Right lobe of liver (tissue), 6 donors: ENCODE data around the gene APOA1. TPM values are rescaled to one million over a fixed set of nuclear protein-coding genes. Genes with fewer than 3 reads are reported as not detected.

Source experiments
- ATAC-seq, 4 donors: fragments of 200-7000 bp; cut with Tn5 transposase; one replicate each; pipeline ENCODE4 v1.9.1; 2020; ENCODE audit warnings: mild to moderate bottlenecking in 4 of 4, moderate library complexity in 4 of 4
- DNase-seq, 3 donors: peaks; one replicate each; pipeline ENCODE4 v3.0.0-alpha.2; 2020
- H3K27ac ChIP-seq, 3 donors: fragments of 200-600 bp; one replicate each; pipeline ENCODE4 v1.8.0; 2022
- H3K27me3 ChIP-seq, 2 donors: fragments of 200-600 bp; one replicate each; pipeline ENCODE4 v1.8.0; 2022
- H3K36me3 ChIP-seq, 4 donors: fragments of 200-600 bp; sonication (generic) in 1 of 4; one replicate each; pipeline versions ENCODE4 v1.5.1 to v1.8.0; 2017 to 2022; ENCODE audit warnings: control low read depth in 1 of 4
- H3K4me1 ChIP-seq, 4 donors: fragments of 200-600 bp; sonication (generic) in 1 of 4; one replicate each; pipeline versions ENCODE4 v1.5.1 to v1.8.0; 2017 to 2022; ENCODE audit warnings: control low read depth in 1 of 4
- H3K4me3 ChIP-seq, 3 donors: fragments of 200-600 bp; one replicate each; pipeline ENCODE4 v1.8.0; 2022
- H3K9me3 ChIP-seq, 4 donors: fragments of 200-600 bp; sonication (generic) in 1 of 4; one replicate each; pipeline versions ENCODE4 v1.5.1 to v1.8.0; 2017 to 2022; ENCODE audit warnings: control low read depth in 1 of 4
- POLR2A ChIP-seq: fragments of 450-650 bp; IDR thresholded peaks from one replicate; pipeline ENCODE4 v1.6.1; 2017; ENCODE audit warnings: antibody characterized with exemption, mild to moderate bottlenecking
- WGBS: methylation state at CpG from one replicate; pipeline ENCODE4 v1.1.6; 2018; ENCODE audit warnings: low coverage, low lambda C conversion rate; ENCODE audit not compliant: insufficient coverage; ENCODE audit errors: missing lambda C conversion rate; 5-methylcytosine and 5-hydroxymethylcytosine counted together
- intact Hi-C, 2 donors: fragments of 100-400 bp; cut with DNase I; formaldehyde crosslinking; loops; one replicate each; pipeline versions ENCODE4 v1.11.2 to v1.14.1; 2022
- total RNA-seq, 6 experiments: library from RNA; depleted of rRNA in 2 of 6; stranded (reverse); fragments of >200 nt in 2 of 6; fragmentation: NEBNext Ultra II Directional in 3 of 6; extraction: Animal tissue kit (Norgen Biotek cat#: 25700) in 3 of 6; gene quantifications; one replicate each; pipeline versions ENCODE4 v1.1.0 to v1.2.4, GENCODE V29; 2016 to 2023
- TF ChIP-seq, protein P1 (sequence below), 4 donors: fragments of 200-600 bp in 3 of 4; fragments of 450-650 bp in 1 of 4; IDR thresholded peaks; one replicate each; pipeline versions ENCODE4 v1.5.1 to v1.8.0; 2016 to 2022; ENCODE audit warnings: antibody characterized with exemption in 4 of 4, mild to moderate bottlenecking in 2 of 4
- donor health status: DM: no; HTN: yes; CAD: no.
- donor health status: DM: no; HTN: no; CAD: no.
- donor health status: DM: no; HTN: no; CAD: no.
- donor health status: DM: no; HTN: yes; CAD: no.
- donor health status: DM: no; HTN: yes; CAD: no.

APOA1 gene
- total RNA-seq, 6 experiments from 2014 or later: 5,429 to 12,494 (median 8,679) TPM

GRCh38 chr11:116849060-116849459 is 11.6 kb upstream of the APOA1 start:
- 100% methylated on average over 1 of the region's 12 CpGs for WGBS
- Histone ChIP-seq H3K9me3 (no peaks in the 10 kb centered on the region), H3K27ac (no peak overlapping the region), H3K4me3 (no peak overlapping the region), H3K27me3 (no peaks in the 10 kb centered on the region), H3K4me1 (peaks cover 0 to 16% (median 6%) of the 10 kb centered on the region in 4 donors), H3K36me3 (peaks cover 0 to 43% (median 15%) of the 10 kb centered on the region in 4 donors)
- intact Hi-C loops: no loop called here
- no peak for ATAC-seq
- TF ChIP-seq, protein P1, sequence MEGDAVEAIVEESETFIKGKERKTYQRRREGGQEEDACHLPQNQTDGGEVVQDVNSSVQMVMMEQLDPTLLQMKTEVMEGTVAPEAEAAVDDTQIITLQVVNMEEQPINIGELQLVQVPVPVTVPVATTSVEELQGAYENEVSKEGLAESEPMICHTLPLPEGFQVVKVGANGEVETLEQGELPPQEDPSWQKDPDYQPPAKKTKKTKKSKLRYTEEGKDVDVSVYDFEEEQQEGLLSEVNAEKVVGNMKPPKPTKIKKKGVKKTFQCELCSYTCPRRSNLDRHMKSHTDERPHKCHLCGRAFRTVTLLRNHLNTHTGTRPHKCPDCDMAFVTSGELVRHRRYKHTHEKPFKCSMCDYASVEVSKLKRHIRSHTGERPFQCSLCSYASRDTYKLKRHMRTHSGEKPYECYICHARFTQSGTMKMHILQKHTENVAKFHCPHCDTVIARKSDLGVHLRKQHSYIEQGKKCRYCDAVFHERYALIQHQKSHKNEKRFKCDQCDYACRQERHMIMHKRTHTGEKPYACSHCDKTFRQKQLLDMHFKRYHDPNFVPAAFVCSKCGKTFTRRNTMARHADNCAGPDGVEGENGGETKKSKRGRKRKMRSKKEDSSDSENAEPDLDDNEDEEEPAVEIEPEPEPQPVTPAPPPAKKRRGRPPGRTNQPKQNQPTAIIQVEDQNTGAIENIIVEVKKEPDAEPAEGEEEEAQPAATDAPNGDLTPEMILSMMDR (IDR thresholded peaks at IDR 0.05): no peak
- no peak for TF ChIP-seq POLR2A
- no peak for DNase-seq

DNA sequence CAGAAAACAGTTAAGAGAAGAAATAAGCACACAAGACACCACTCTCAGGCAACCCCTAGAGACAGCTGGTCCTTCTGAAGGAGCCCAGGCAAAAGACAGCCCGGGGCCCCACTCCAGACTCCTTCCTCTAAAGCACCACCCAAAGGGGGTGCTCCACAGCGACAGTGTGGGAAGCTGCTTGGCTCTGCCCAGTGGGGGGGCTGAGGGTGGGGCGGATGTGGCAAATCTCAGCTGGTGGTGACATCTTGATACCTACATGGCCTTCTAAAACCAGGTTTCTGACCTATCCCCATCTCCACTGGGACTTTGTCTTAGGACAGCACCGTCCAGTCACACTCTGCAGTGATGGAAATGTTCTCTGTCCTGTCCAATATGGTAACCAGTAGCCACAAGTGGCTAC is 10.2 kb upstream of the APOA1 start:
- ATAC-seq: no peak
- WGBS: 100% methylated on average over 1 of the region's 4 CpGs
- intact Hi-C loops: no loop called here
- DNase-seq: no peak
- H3K36me3 ChIP-seq: peaks cover 0 to 49% (median 15%) of the 10 kb centered on the region in 4 donors
- H3K4me3 ChIP-seq: no peak overlapping the region
- no peaks in the 10 kb centered on the region for H3K27me3 ChIP-seq
- no peaks in the 10 kb centered on the region for H3K9me3 ChIP-seq
- no peak overlapping the region for H3K27ac ChIP-seq
- peaks cover 0 to 7% (median 3%) of the 10 kb centered on the region in 4 donors for H3K4me1 ChIP-seq
- TF ChIP-seq, protein P1 (IDR thresholded peaks at IDR 0.05): no peak
- TF ChIP-seq POLR2A: no peak

GRCh38 chr11:116844722-116845121 is 7.3 kb upstream of the APOA1 start:
- 75% methylated on average over 4 of the region's 4 CpGs for WGBS
- no peak for TF ChIP-seq POLR2A
- TF ChIP-seq, protein P1 (IDR thresholded peaks at IDR 0.05): no peak
- Histone ChIP-seq H3K27ac (no peak overlapping the region), H3K27me3 (no peaks in the 10 kb centered on the region), H3K4me1 (peaks cover 0 to 16% (median 8%) of the 10 kb centered on the region in 4 donors), H3K4me3 (no peak overlapping the region), H3K9me3 (no peaks in the 10 kb centered on the region), H3K36me3 (peaks cover 0 to 49% (median 15%) of the 10 kb centered on the region in 4 donors)
- no peak for DNase-seq
- no peak for ATAC-seq
- intact Hi-C loops: no loop called here

GRCh38 chr11:116843661-116844060 is 6.2 kb upstream of the APOA1 start:
- Histone ChIP-seq H3K36me3 (peaks cover 0 to 44% (median 12%) of the 10 kb centered on the region in 4 donors), H3K27ac (no peak overlapping the region), H3K9me3 (no peaks in the 10 kb centered on the region), H3K4me1 (peaks cover 0 to 26% (median 12%) of the 10 kb centered on the region in 4 donors), H3K27me3 (no peaks in the 10 kb centered on the region), H3K4me3 (no peak overlapping the region)
- 87% methylated on average over 5 of the region's 9 CpGs for WGBS
- TF ChIP-seq, protein P1 (IDR thresholded peaks at IDR 0.05): no peak
- TF ChIP-seq POLR2A: no peak
- ATAC-seq (no peak), DNase-seq (no peak)
- intact Hi-C loops: no loop called here

DNA sequence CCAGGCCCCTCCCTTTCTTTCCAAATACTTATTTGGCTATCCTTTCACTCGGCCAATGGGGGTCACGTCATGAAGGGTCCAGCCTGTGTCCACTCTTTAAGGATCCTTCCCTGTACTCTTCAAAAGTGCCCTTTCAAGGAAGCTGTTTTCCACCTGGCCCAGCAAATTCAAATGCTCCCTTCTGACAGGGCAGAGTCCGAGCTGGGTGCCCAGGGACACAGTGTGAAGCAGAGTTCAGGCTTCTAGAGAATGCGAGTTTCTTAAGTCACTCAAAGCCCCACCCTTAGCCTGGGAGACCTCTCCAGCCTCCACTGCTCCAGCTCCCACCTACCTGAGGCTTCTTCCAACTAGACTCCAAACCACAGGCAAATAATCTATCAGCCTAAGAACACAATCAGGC is 5.5 kb upstream of the APOA1 start:
- peaks cover 0 to 32% (median 17%) of the 10 kb centered on the region in 4 donors for H3K4me1 ChIP-seq
- intact Hi-C loops: no loop called here
- WGBS: 14% methylated on average over 4 of the region's 4 CpGs
- no peaks in the 10 kb centered on the region for H3K9me3 ChIP-seq
- no peak overlapping the region for H3K4me3 ChIP-seq
- H3K27me3 ChIP-seq: no peaks in the 10 kb centered on the region
- H3K36me3 ChIP-seq: peaks cover 0 to 38% (median 8%) of the 10 kb centered on the region in 4 donors
- ATAC-seq (peak in 2 of 4 donors; percentile 4 to 6), DNase-seq (no peak)
- TF ChIP-seq POLR2A: no peak
- TF ChIP-seq, protein P1 (IDR thresholded peaks at IDR 0.05): no peak
- no peak overlapping the region for H3K27ac ChIP-seq
